GM19025 (cell line): ENCODE data around the gene MUC20.
"Not testable (repeated sequence)": the region's sequence is repeated elsewhere in the genome, so short reads cannot be mapped to it uniquely, and the experiment has no call there.

Source experiments
- ATAC-seq: cut with Tn5 transposase; IDR thresholded peaks from one replicate; pipeline ENCODE4 v1.9.1; 2021; ENCODE audit warnings: mild to moderate bottlenecking, low read depth, moderate library complexity; ENCODE audit not compliant: unreplicated experiment

Gene MUC20, protein sequence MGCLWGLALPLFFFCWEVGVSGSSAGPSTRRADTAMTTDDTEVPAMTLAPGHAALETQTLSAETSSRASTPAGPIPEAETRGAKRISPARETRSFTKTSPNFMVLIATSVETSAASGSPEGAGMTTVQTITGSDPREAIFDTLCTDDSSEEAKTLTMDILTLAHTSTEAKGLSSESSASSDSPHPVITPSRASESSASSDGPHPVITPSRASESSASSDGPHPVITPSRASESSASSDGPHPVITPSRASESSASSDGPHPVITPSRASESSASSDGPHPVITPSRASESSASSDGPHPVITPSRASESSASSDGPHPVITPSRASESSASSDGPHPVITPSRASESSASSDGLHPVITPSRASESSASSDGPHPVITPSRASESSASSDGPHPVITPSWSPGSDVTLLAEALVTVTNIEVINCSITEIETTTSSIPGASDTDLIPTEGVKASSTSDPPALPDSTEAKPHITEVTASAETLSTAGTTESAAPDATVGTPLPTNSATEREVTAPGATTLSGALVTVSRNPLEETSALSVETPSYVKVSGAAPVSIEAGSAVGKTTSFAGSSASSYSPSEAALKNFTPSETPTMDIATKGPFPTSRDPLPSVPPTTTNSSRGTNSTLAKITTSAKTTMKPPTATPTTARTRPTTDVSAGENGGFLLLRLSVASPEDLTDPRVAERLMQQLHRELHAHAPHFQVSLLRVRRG

GRCh38 chr3:195720831-195721506, at the start of gene MUC20:
Gene MUC20, plus strand, starts transcription at chr3:195720978. Its CDS starts 30 bp downstream, at chr3:195721008.
- ATAC-seq = not testable (repeated sequence)

- ATAC-seq = not testable (repeated sequence)
These were observed 49.5 kb upstream of the MUC20 start for GRCh38 chr3:195671283-195671682.

DNA sequence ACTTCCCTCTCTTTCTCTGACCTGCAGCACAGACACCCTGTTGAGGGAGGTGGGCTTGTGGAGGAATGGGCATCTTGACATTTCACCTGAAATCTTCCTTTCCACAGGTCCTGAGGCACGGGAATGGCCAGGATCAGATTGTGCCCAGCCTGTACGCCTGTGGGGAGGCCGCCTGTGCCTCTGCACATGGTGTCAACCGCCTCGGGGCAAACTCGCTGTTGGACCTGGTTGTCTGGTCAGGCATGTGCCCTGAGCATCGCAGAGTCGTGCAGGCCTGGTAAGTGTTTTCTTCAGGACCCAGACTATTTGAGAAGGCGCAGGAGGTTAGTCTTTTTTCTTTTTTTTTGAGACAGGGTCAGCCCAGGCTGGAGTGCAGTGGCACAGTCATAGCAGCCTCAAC, 47.1 kb upstream of the MUC20 start:
- not testable (repeated sequence) for ATAC-seq

DNA sequence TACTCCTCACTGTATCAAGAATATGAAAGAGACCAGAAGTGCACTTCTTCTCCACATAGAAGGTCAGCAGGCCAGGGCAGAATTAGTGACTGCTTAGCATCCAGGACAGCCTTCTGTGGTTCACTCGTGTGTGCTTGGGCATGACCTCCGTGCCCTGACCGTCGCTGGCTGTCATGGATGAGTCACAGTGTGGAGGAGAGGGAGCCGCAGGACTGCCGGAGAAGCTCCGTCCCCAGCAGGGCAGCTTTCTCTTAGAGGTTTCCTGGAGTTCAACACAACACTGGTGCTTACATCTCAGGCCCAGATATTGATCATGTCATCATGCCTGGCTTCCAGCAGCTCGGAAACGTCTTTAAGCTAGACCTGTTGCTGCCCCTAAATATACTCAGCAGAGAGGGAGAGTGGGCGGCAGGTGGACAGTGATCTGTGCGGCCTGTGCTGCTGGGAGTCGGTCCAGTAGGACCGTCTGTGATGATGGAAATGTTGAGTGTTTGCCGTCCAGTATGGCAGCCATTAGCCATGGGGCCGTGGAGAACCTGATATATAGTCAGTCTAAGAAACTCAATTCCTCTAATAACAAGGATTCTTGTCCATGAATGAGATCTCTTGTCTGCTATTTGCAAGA, 42.3 kb upstream of the MUC20 start:
- not testable (repeated sequence) for ATAC-seq

DNA sequence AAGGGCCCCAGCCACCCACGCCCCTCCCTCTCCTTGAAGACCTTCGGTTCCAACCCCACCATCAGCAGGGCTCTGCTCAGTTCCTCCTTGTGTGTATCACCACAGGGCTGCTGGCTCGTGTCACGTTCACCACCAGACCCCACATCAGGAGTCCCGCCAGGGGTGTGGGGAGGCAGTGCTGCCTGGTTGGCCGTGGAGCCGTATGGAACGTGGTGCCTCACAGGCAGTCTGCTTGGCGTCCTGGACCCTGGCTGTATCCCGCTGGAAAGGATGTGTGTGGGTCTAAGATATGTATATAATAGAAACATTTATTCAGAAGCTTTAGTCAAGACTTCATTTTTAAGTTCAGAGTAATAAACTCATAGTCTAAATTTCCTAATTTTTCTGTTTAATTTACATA, 40.1 kb upstream of the MUC20 start:
- not testable (repeated sequence) for ATAC-seq

GRCh38 chr3:195681458-195682103, 39.2 kb upstream of the MUC20 start:
- not testable (repeated sequence) for ATAC-seq

DNA sequence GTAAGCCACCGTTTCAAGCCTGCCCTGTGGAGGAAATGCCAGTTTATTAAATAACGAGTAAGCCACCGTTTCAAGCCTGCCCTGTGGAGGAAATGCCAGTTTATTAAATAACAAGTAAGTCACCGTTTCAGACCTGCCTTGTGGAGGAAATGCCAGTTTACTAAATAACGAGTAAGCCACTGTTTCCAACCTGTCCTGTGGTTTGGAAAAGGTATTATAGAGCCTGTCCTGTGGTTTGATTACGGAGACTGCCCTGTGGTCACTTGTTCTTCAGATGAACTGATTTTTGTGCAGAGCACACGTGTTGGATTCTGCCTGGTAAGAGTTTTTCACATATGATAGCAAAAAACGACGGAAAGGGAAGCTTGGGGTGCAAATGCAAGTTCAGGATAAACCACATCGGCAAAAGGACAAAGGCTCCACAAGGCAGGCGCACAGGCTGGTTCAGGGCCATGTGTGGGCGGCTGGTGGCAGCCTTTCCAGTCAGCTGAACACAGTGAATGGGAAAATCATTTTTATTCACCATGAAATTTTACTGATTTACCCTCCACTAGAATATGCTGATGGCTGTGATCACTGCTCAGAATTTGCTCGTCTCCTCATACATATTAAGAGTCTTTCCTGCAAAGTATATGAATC, 38.6 kb upstream of the MUC20 start:
- ATAC-seq = not testable (repeated sequence)

- not testable (repeated sequence) for ATAC-seq
These were observed 36.9 kb upstream of the MUC20 start for GRCh38 chr3:195683722-195684526.

DNA sequence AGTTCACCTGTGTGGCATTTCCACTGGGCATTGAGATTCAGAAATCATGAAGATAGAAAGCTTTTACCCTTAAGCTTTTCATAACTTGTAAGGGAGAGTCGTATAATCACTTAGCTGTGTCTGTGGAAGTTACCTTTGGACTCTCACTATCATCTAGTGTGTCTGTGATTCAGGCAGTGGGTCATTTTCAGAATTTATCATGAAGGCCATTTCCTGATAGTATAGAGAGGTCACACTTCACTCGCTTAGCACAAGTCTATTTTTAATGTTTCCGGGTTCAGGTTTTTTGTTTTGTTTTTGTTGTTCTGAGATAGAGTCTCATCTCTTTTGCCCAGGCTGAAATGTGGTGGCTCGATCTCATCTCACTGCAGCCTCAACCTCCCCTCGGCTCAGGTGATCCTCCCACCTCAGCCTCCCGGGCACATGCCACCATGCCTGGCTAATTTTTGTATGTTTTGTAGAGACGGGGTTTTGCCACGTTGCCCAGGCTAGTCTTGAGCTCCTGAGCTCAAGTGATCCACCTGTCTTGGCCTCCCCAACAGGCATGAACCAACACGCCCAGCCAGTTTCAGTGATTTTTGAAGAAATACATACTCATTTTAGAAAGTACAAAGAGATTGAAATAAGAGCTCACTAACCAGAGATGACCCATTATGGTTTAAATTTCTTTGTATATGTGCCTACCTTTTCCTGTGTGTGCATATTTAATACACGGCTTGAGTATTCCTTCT, 36.1 kb upstream of the MUC20 start:
- not testable (repeated sequence) for ATAC-seq

GRCh38 chr3:195686537-195687208, 34.1 kb upstream of the MUC20 start:
- not testable (repeated sequence) for ATAC-seq

- ATAC-seq = not testable (repeated sequence)
These were observed 33.5 kb upstream of the MUC20 start for GRCh38 chr3:195687209-195687760.

GRCh38 chr3:195688471-195689183, 32.2 kb upstream of the MUC20 start:
- ATAC-seq = not testable (repeated sequence)

- ATAC-seq = not testable (repeated sequence)
These were observed 31.4 kb upstream of the MUC20 start for GRCh38 chr3:195689184-195690070.

DNA sequence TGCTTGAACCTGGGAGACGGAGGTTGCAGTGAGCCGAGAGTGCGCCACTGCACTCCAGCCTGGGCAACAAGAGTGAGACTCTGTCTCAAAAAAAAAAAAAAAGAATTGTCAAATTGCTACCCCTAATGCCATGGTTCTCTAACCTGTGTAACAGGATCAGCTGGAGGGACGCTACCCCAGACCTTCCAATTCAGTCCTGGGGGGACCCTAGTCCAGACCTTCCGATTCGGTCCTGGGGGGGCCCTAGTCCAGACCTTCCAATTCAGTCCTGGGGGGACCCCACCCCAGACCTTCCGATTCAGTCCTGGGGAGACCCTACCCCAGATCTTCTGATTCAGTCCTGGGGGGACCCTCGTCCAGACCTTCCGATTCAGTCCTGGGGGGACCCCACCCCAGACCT, 29.8 kb upstream of the MUC20 start:
- ATAC-seq = no peak

DNA sequence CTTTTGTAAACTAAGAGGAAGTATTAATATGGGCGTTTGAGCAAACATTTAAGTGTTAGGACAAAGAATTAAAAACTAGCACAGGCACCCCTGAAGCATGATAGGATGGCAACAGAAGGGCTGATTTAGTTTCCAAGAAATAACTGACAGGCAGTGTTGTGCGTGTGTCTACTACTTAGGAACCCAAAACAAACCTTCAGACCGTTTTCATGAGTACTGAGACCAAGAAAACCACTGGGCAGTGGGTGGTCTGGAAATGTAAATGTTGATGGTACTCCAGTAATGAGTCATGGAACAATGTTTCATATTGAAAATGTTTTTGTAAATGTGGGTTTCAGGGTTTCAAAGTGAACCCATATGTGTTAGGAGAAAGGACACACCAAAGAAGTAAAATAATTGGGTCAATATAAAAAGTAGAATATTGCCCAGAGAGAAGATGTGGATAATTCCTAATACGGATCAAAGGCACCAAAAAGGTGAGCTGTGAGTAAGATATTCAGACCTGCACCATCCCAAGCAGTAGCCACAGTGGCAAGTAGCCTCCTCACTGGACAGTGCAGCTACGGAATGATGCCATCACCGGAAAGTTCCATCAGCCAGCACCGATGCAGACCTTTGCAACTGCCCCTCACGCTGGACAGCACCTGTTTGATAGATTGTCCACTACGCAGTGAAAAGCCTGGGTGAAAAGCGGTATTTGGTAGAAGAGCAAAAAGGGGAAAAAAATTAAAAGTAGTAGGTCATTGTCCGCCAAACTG, 29.0 kb upstream of the MUC20 start:
- not testable (repeated sequence) for ATAC-seq
